Subcutaneous abdominal adipose tissue (tissue), 5 donors: ENCODE results near the gene CPS1.

Experiments used
- H3K27ac ChIP-seq: one replicate; pipeline ENCODE4 v1.7.0; 2013; ENCODE audit warnings: low read depth, mild to moderate bottlenecking, inconsistent platforms, low read length, moderate library complexity
- H3K27me3 ChIP-seq, 5 donors: one replicate each; pipeline ENCODE4 v1.7.0; 2013; ENCODE audit warnings: low read length in 5 of 5, inconsistent platforms in 1 of 5; ENCODE audit not compliant: control insufficient read depth in 5 of 5, insufficient read depth in 4 of 5
- H3K36me3 ChIP-seq, 5 donors: one replicate each; pipeline ENCODE4 v1.7.0; 2013; ENCODE audit warnings: low read length in 5 of 5; ENCODE audit not compliant: control insufficient read depth in 5 of 5, insufficient read depth in 5 of 5
- H3K4me1 ChIP-seq, 5 donors: one replicate each; pipeline ENCODE4 v1.7.0; 2013; ENCODE audit warnings: low read length in 5 of 5, mild to moderate bottlenecking in 3 of 5, moderate library complexity in 1 of 5; ENCODE audit not compliant: control insufficient read depth in 5 of 5, insufficient read depth in 5 of 5
- H3K4me3 ChIP-seq, 5 donors: one replicate each; pipeline ENCODE4 v1.7.0; 2013; ENCODE audit warnings: low read length in 5 of 5, low read depth in 1 of 5
- H3K9ac ChIP-seq, 5 donors: one replicate each; pipeline ENCODE4 v1.7.0; 2013; ENCODE audit warnings: low read length in 5 of 5, mild to moderate bottlenecking in 4 of 5, moderate library complexity in 3 of 5
- H3K9me3 ChIP-seq, 5 donors: one replicate each; pipeline ENCODE4 v1.7.0; 2013; ENCODE audit warnings: low read length in 5 of 5; ENCODE audit not compliant: control insufficient read depth in 5 of 5
- donor health status: healthy.
- donor health status: healthy.
- donor health status: healthy.
- donor health status: healthy.
- donor health status: healthy.

CPS1 gene

GRCh38 chr2:210593166-210593565 is 36.8 kb downstream of the CPS1 start:
- Histone ChIP-seq H3K9ac (no peak overlapping the region), H3K36me3 (no peaks in the 10 kb centered on the region), H3K27me3 (no peaks in the 10 kb centered on the region), H3K27ac (no peak overlapping the region), H3K4me1 (no peaks in the 10 kb centered on the region), H3K4me3 (no peak overlapping the region), H3K9me3 (peaks cover 0 to 1% (median under 1%) of the 10 kb centered on the region in 5 donors)

GRCh38 chr2:210598219-210598618 is 41.8 kb downstream of the CPS1 start:
- peaks cover 0 to 5% (median 2%) of the 10 kb centered on the region in 5 donors for H3K9me3 ChIP-seq
- H3K4me1 ChIP-seq: no peaks in the 10 kb centered on the region
- peaks cover 0 to 4% (median 0%) of the 10 kb centered on the region in 5 donors for H3K36me3 ChIP-seq
- no peaks in the 10 kb centered on the region for H3K27me3 ChIP-seq
- no peak overlapping the region for H3K27ac ChIP-seq
- H3K9ac ChIP-seq: no peak overlapping the region
- H3K4me3 ChIP-seq: no peak overlapping the region

GRCh38 chr2:210599476-210599875 is 43.1 kb downstream of the CPS1 start:
- H3K4me1 ChIP-seq: no peaks in the 10 kb centered on the region
- no peak overlapping the region for H3K27ac ChIP-seq
- no peak overlapping the region for H3K4me3 ChIP-seq
- no peak overlapping the region for H3K9ac ChIP-seq
- peaks cover 0 to 4% (median 0%) of the 10 kb centered on the region in 5 donors for H3K36me3 ChIP-seq
- H3K9me3 ChIP-seq: peaks cover 0 to 5% (median 2%) of the 10 kb centered on the region in 5 donors
- H3K27me3 ChIP-seq: no peaks in the 10 kb centered on the region

- Histone ChIP-seq H3K4me3 (no peak overlapping the region), H3K27ac (no peak overlapping the region), H3K27me3 (no peaks in the 10 kb centered on the region), H3K9me3 (no peaks in the 10 kb centered on the region), H3K36me3 (peaks cover 0 to 8% (median 0%) of the 10 kb centered on the region in 5 donors), H3K4me1 (no peaks in the 10 kb centered on the region), H3K9ac (no peak overlapping the region)
Observed at GRCh38 chr2:210604666-210605065, 48.3 kb downstream of the CPS1 start.

- Histone ChIP-seq H3K4me1 (no peaks in the 10 kb centered on the region), H3K9me3 (no peaks in the 10 kb centered on the region), H3K36me3 (peaks cover 0 to 8% (median 0%) of the 10 kb centered on the region in 5 donors), H3K27me3 (no peaks in the 10 kb centered on the region), H3K27ac (no peak overlapping the region), H3K4me3 (no peak overlapping the region), H3K9ac (no peak overlapping the region)
Observed at GRCh38 chr2:210606001-210606400, 49.6 kb downstream of the CPS1 start.

- H3K4me3 ChIP-seq: no peak overlapping the region
- H3K27ac ChIP-seq: no peak overlapping the region
- H3K27me3 ChIP-seq: no peaks in the 10 kb centered on the region
- H3K4me1 ChIP-seq: peaks cover 0 to 4% (median 0%) of the 10 kb centered on the region in 5 donors
- no peaks in the 10 kb centered on the region for H3K9me3 ChIP-seq
- H3K36me3 ChIP-seq: peaks cover 0 to 8% (median 0%) of the 10 kb centered on the region in 5 donors
- no peak overlapping the region for H3K9ac ChIP-seq
Observed at GRCh38 chr2:210611466-210611865, 55.1 kb downstream of the CPS1 start.

- peaks cover 0 to 8% (median 0%) of the 10 kb centered on the region in 5 donors for H3K4me1 ChIP-seq
- H3K9ac ChIP-seq: no peak overlapping the region
- H3K27me3 ChIP-seq: no peaks in the 10 kb centered on the region
- no peak overlapping the region for H3K4me3 ChIP-seq
- H3K27ac ChIP-seq: no peak overlapping the region
- H3K36me3 ChIP-seq: no peaks in the 10 kb centered on the region
- no peaks in the 10 kb centered on the region for H3K9me3 ChIP-seq
Observed at GRCh38 chr2:210616074-210616473, 59.7 kb downstream of the CPS1 start.

- Histone ChIP-seq H3K36me3 (no peaks in the 10 kb centered on the region), H3K4me3 (no peak overlapping the region), H3K27ac (no peak overlapping the region), H3K9me3 (no peaks in the 10 kb centered on the region), H3K9ac (no peak overlapping the region), H3K27me3 (no peaks in the 10 kb centered on the region), H3K4me1 (peaks cover 0 to 8% (median 0%) of the 10 kb centered on the region in 5 donors)
Observed at GRCh38 chr2:210617318-210617717, 60.9 kb downstream of the CPS1 start.

- no peaks in the 10 kb centered on the region for H3K36me3 ChIP-seq
- H3K27ac ChIP-seq: no peak overlapping the region
- H3K9me3 ChIP-seq: no peaks in the 10 kb centered on the region
- no peak overlapping the region for H3K4me3 ChIP-seq
- no peak overlapping the region for H3K9ac ChIP-seq
- H3K27me3 ChIP-seq: no peaks in the 10 kb centered on the region
- peaks cover 0 to 8% (median 0%) of the 10 kb centered on the region in 5 donors for H3K4me1 ChIP-seq
Observed at GRCh38 chr2:210617732-210618330, 61.4 kb downstream of the CPS1 start.

- H3K4me1 ChIP-seq: peaks cover 0 to 8% (median 0%) of the 10 kb centered on the region in 5 donors
- H3K9ac ChIP-seq: no peak overlapping the region
- H3K9me3 ChIP-seq: no peaks in the 10 kb centered on the region
- H3K27ac ChIP-seq: no peak overlapping the region
- H3K36me3 ChIP-seq: no peaks in the 10 kb centered on the region
- H3K27me3 ChIP-seq: no peaks in the 10 kb centered on the region
- no peak overlapping the region for H3K4me3 ChIP-seq
Observed at GRCh38 chr2:210620456-210620855, 64.1 kb downstream of the CPS1 start.
